ENCODE results near the gene PSAP.

DNA sequence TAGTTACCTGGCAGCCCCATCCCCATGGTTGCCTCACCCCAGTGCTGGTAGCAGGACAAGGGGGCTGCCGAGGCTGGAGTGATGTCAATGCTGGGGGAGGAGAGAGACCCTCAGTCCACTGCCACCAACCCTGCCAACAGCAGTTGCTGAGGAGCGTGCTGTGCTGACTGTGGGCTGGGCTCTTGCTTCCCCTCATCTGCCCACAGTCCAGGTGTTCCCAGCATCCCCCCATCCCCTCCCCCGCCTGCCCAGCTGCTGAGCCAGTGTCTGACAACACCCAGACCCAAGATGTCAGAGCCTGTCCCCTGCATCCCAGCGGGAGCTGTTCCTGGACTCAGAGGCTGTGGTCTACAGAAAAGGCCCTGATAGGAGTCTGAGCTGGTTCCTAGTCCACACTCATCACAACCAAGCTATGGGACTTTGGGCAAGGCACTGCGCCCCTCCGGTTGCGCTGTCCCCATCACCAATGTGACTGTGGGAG is 14.6 kb upstream of the PSAP start:
- TF ChIP-seq, protein P1, sequence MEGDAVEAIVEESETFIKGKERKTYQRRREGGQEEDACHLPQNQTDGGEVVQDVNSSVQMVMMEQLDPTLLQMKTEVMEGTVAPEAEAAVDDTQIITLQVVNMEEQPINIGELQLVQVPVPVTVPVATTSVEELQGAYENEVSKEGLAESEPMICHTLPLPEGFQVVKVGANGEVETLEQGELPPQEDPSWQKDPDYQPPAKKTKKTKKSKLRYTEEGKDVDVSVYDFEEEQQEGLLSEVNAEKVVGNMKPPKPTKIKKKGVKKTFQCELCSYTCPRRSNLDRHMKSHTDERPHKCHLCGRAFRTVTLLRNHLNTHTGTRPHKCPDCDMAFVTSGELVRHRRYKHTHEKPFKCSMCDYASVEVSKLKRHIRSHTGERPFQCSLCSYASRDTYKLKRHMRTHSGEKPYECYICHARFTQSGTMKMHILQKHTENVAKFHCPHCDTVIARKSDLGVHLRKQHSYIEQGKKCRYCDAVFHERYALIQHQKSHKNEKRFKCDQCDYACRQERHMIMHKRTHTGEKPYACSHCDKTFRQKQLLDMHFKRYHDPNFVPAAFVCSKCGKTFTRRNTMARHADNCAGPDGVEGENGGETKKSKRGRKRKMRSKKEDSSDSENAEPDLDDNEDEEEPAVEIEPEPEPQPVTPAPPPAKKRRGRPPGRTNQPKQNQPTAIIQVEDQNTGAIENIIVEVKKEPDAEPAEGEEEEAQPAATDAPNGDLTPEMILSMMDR (conservative IDR thresholded peaks at IDR 0.05; ENCODE audit: low read length): no peak
- TF ChIP-seq EZH2phosphoT487 (IDR thresholded peaks at IDR 0.05; ENCODE audit: borderline replicate concordance): no peak
